ENCODE results near the gene ADGRG2.
"Not testable (repeated sequence)": the region's sequence is repeated elsewhere in the genome, so short reads cannot be mapped to it uniquely, and the experiment has no call there.

Gene ADGRG2

DNA sequence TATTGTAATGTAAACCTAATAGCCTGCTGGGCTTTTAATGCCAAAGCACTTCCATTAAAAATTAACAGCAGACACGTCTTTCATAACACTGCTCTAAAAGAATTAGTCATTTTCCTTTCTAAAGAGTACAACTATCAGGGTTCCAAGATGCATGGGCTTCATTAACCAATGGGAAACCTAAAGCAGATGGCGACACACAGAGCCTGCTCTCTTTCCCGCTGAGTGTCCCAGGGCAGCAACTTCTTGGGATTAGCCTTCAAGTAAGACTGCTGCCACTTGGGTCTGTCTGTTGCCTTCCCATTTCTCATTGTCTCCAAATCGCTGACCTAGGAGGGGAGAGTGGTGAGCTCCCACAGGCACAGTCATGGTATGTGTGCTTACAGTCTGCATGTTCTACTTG, 124.4 kb downstream of the ADGRG2 start:
- DNase-seq (ENCODE audit: low spot score) = no peak

DNA sequence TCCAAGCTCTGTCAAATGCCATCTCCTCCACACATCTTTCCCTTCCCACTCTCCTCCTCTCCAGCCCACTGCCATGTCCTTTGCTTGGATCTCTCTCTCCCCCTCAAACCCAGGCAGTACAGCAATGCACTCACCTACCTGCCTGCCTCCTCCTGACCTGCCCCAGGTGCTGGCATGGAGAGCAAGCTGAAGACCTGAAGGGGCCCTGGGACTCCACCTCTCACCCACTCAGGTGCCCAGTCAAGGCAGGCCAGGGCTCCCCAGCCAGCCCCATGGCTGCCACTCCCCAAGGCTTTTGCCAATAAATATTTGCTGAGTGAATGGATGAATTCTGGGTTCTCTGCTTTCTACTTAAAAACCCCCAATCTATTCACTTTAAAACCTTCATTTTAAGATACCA, 125.7 kb downstream of the ADGRG2 start:
- no peak for DNase-seq (ENCODE audit: low spot score)

DNA sequence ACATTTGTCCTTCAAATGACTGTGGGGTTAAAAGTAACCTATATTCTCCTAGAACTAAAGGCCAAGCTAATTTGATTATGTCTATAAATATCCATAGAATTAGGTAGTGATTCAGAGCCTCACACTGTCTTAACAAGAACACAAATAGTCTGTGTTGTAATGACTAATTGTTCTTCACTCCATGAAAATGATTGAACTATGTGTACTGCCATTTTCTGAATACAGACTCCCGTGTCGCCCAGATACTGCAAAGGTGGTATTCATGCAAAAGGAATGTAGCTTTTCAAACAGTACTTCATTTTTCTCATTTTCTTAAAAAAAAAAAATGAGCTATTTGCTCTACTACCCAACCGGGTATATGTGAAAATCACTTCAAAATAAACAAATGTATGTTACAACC, 127.0 kb downstream of the ADGRG2 start:
- DNase-seq (ENCODE audit: low spot score) = no peak

DNA sequence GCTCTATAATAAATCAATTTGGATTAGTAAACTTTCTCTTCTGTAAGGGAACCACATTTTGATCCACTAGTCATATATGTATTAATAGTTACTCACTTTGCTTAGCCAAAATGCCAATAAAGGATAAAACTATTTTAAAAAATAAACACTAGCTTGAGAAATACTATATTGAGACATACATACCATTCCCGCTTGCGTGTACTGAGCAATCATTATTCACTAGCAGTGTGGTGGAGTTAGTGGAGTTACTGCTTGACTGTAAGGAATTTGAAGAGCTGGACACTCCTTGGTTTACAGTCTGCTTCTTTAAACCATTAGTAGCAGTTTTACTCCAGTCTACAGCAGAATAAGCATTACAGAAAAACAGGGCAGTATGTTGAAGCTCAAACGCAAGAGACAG, 127.6 kb downstream of the ADGRG2 start:
- DNase-seq (ENCODE audit: low spot score) = no peak

DNA sequence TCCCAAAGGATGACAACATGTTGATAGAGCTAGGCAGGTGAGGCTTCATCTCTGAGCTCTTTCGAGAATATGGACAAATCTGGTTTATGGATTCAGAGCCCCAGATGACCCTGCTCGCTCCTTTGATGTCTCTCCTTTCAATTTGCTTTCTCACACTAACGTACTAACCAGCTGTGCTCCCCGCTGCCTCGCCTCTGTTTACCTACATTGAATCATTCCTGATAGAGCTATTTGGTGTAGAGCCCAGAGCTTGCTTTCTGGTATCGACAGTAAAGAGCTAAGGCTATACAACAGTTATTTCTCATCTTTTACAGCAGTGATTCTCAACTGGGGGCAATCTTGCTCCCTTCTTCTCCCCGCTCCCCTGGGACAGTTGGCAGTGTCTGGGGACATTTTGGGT, 129.4 kb downstream of the ADGRG2 start:
- DNase-seq (ENCODE audit: low spot score) = no peak

DNA sequence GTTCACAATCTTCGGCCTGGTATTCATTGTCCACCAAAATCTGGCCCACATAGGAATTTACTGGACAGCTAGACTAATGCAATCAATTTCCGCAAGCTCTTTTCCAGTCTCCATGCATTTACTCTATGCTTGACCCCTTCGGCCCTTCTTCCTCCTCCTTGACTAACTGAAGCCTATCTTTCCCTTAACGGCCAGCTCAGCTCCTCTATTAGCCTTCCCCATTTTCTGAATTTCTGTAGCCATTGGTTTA, 137.2 kb downstream of the ADGRG2 start:
- DNase-seq (ENCODE audit: low spot score) = no peak

DNA sequence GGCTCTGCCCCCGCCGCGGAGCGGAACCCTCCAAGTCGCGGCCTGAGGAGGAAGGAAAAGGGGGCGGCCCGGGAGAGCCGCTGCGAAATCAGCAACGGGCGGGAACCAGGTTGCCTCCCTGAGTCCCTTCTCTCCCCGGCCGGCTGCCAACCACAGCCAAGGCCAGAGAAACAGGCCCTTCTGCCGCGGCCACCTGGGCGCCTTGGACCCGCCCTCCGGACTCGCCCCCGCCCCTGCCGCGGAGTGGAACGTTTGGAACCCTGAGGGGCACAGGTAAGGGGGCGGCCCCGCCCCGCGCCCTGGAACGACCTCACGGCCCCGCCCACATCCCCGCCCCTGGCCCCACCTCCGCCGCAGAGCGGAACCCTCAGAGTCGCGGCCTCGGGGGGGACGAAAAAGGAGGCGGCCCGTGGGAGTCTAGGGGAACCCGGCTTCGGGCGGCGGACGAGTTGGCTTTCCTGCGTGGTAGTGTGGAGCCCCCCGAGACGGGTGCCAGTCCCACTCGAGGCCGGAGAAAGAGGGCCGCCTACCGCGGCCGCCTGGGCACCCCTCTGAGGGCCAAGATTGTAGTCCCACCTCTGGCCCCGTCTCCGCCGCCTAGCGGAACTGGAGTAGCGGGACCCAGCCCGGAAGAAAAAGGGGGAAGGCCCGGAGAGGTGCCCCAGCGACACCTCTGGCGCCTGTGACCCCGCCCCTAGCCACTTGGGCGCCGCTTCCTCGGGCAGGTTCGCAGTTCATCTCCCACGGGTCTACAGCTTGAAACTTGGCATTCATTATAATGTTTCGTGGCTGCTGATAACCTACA, 137.7 kb downstream of the ADGRG2 start:
- DNase-seq (ENCODE audit: low spot score) = peak; percentile 82

DNA sequence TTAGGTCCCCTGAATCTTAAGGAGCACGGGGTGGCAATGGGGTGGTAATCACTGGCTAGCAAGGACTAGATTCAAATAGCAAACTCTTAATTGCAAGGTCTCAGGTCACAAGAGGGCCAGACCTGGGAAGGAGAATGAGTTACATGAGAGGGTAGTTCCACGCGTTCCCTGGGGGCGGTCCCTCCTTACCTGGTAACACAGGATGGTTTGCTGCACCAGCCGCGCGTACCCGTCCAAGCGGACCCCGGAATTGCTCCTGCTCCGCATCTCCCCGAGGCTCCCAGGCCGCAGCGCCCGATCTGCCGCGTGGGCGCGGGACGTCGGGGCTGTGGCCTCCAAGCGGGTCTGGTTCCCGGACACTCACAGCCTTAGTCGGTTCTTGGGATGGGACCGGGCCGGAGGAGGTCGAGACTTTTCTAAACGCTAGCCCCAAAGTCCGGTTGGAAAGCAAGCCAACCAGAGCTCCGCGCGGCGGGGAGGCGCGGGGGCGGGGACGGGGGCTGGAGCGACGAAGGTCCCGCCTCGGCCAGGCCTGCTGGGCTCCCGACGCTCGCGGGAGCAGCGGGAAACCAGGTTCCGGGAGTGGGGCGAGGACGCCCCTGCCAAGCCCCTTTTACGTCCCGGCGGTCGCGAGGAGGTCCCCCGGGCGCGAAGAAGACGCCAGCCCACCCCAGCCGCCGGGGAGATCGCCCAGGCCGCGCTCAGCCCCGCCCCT, 138.4 kb downstream of the ADGRG2 start, which contains the start of gene PHKA2:
Gene PHKA2 (minus strand): TSS at position 449 of the 715 bp plus-strand sequence. CDS start 182 bp downstream, at position 267.
- peak; percentile 40 for DNase-seq (ENCODE audit: low spot score)

DNA sequence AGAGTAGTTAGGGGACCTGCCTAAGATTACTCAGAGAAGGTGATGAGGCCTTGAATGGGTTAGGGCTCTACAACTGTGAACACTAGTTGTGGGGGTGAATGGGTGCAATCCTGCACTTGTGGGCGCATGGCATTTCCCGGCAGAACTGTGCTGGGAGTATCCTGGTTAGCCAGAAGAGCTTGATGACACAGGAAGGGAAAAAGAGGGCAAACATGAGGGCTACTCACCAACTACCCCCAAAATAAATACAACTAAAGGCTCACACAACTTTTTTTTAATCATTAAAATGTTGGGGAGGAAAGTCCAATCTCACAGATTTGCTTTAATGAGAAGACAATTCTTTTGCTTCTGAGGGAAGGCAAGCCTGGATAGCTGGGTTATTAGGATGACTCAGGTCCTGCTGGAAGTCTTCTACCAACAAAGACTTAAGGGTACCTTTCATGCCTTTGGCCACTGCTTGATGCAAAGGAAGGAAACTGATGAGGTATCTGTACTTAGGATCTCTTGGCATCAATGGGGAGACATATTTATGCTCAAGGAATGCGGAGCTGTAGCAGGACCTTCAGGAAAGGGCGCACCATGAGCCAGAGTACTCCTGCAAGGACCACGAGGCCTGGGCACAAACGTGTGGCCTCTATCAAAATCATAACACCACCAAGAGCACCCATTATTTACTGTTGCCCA, 141.0 kb downstream of the ADGRG2 start:
- no peak for DNase-seq (ENCODE audit: low spot score)

DNA sequence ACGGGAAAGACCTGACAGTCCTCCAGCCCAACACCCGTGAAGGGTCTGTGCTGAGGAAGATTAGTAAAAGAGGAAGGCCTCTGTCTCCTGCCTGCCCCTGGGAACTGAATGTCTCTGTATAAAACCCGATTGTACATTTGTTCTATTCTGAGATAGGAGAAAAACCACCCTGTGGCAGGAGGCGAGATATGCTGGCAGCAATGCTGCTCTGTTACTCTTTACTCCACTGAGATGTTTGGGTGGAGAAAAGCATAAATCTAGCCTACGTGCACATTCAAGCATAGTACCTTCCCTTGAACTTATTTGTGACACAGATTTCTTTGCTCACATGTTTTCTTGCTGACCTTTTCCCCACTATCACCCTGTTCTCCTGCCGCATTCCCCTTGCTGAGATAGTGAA, 142.0 kb downstream of the ADGRG2 start:
- DNase-seq (ENCODE audit: low spot score) = not testable (repeated sequence)

DNA sequence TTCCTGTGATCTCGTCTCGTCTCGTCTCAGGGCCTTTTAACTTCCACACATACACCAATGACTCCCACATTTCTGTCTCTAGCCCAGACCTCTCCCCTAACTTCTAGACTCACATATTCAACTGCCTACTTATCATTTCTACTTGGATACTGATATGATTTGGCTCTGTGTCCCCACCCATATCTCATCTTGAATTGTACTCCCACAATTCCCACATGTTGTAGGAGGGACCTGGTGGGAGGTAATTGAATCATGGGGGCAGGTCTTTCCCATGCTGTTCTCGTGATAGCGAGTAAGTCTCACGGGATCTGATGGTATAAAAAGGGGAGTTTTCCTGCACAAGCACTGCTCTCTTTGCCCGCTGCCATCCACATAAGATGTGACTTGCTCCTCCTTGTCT, 147.3 kb downstream of the ADGRG2 start:
- no peak for DNase-seq (ENCODE audit: low spot score)

DNA sequence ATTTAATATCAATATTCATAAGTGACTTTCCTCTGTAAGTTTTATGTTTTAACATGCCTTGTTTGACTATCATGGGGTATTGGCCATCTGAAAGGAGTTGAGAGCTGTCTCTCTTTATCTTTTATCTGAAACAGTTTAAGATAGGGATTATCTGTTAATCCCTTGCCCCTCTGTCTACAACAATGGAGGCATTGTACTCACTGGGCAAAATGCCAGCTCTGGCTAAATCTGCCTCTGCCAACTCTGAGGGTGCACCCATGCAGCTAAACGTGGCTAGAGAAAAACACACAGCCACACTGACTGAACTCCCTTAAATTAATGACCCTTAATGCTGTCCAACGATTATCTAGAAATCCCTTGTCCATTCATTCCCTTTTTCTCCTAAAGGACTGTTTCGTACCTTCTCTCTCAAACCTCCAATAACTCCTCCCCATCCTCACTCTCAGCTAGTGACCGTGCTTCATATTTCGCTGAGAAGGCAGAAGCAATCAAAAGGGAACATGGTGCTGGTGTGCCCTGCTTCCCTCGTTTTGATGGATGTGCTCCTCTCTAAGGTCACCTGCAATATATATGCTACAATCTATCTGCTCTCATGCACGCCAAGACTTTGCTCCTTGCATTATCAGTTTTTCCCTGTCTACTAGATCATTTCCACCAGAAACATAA, 148.6 kb downstream of the ADGRG2 start:
- DNase-seq (ENCODE audit: low spot score) = no peak

DNA sequence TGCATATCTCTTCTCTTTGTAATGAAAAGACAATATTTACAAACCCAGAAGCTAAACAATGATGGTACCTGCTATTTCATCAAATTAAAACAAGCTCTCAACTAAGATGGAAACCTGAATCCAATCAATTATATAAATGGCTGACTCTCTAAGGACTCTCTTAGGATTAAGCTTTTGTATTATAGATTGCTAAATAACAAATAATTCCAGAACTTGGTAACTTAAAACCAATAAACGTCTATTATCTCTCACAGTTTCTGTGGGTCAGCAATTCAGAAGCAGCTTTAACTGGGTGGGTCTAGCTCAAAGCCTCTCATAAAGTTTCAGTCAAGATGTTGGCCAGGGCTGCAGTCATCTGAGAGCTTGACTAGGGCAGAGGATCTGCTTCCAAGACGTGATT, 150.8 kb downstream of the ADGRG2 start:
- DNase-seq (ENCODE audit: low spot score) = no peak

DNA sequence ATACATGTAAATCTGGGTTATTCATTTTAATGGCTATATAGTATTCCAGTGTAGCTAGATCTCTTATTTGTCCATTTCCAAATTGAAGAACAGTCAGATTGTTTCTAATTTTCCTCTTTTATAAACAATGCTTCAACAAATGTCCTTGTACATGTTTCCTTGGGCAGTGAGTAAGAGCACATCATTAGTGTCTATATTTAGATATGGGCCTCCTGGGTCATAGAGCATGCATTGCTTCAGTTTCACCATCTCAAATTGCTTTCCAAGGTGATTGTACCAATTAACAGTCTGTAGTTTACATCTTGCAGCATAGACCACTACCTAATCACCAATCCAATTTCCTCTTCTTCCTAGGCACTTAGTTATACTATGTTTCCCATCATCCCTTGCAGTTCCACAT, 151.8 kb downstream of the ADGRG2 start:
- DNase-seq (ENCODE audit: low spot score) = no peak

DNA sequence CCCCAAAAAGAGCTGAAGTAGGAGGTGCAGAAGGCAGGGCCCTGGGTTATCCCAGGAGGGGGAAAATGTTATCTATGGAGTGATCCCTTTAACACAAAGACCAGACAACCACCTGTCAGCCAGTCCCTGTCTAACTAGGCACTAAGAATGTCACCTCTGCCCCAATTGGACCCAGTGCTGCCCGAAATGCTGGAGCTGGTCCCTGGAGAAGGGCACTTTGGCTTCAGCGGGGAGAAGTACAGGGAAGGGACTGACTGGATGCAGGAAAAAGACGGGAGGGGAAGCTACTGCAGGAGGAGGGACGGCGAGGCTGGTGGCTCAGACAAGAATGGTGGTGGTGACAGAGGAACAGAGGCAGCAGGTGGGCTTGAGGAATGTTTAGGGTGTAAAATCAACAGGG, 155.6 kb downstream of the ADGRG2 start:
- DNase-seq (ENCODE audit: low spot score) = no peak

DNA sequence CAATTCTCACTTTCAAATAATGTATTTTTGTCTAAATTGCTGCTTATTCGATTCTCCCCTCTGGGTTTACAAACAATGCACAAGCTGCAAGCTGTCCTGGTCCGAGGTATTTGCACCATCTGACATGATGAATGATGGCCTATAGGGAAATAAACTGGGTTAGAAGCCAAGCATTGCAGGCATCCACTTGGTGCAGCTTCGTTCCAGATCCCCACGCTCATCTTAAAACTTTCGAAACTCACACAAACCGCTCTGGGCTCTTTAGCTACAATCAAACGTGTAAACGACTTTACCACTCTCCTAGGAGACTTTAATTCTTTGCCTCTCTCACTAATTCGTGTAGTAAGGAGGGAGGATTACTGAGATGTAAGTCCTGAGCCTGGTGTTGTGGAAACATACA, 157.4 kb downstream of the ADGRG2 start:
- no peak for DNase-seq (ENCODE audit: low spot score)

DNA sequence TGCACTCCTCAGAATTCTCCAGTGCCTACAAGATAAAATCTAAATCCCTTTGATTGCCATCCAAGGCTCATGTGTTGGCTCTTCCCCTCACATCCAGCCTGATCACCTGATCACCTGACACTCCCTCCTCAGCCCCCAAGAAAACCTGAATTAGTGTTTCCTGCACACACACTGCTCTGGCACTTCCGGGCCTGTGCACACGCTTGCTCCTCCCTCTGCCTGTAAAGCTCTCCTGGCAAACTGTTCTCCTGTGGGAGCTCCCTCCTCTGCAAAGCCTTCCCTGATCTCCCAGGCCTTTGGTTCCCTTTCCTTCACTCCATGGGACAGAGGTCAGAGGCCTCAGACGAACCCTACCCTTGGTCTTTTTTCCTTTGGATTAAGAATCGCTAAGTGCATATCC, 158.2 kb downstream of the ADGRG2 start:
- DNase-seq (ENCODE audit: low spot score) = no peak

DNA sequence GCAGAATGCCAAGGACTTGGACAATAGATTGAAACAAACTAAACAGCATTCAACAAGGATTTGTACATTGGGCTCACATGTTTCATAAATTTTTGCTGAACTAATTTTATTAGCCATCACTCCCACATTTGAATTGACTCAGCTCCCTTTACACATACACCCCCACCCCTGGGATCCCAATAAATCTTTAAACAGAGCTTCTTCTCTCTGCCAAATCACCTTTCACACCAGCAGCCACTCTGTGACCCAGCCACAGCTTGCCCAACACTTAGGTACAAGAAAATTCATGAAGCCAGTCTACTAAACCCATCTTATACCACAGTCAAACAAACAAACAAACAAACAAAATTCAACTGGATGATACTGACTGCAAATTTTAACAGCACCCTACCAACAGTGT, 159.9 kb downstream of the ADGRG2 start:
- DNase-seq (ENCODE audit: low spot score) = no peak

DNA sequence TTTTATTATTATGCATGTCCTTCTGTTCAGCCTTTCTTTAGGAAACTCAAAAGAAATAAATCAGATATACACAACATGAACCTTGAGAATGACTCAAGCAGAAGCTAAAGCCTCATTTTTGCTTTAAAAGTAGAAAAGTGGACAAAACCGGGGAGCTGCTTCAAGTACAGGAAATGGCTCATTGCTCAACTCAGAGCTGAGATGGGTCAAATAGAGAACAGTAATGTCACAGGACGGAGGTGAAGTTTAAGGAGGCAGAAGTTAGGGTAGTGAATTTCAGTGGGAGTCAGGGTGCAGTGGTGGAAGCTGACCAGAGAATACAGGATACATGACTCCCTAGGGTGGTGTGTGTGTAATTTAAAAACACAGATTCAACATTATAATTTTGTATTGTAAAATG, 160.6 kb downstream of the ADGRG2 start:
- no peak for DNase-seq (ENCODE audit: low spot score)

DNA sequence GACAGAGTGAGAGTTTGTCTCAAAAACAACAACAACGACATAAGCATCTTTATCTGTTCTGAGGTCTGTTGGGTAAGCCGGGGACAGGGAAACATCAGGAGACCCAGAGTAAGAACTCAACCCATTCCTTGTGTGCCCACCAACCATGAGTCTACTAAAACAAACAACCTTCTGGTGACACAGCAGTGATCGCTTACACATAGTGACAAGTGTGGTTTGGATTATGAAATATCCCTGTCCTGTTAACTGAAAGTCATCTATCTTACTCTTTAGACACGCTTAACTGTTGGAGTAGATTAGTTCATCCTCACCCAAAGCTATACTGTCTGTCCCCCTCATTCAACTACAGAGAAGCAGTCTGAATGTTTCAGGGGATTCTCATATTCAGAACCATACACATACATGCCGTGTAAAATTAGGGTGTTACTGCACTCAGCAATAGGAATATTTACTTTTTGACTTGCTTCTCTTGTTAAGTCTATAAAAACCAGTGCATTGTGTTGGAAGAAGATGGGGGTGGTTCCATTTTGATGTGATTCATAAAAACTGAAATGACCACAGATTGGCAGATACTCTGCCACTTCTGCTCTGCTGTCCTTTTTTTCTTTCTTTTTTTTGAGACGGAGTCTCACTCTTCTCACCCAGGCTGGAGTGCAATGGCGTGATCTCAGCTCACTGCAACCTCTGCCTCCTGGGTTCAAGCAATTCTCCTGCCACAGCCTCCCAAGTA, 165.8 kb downstream of the ADGRG2 start:
- no peak for DNase-seq (ENCODE audit: low spot score)

DNA sequence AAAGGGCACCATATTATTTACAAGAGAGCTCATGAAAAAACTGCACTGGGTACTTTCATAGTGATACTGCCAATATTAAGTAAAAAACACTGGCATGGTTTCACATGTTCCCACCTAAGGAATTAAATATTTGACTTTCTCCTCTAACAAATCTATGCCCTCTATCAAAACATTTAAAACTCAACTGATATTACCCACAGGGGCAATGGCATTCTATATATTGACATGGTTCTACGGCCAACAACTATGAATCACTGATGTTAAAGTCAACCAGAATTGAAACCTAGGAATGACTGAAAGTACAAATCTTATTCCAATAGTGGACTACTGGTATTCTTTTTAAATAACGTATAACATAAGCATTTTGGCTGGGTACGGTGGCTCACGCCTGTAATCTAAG, 166.6 kb downstream of the ADGRG2 start:
- no peak for DNase-seq (ENCODE audit: low spot score)

DNA sequence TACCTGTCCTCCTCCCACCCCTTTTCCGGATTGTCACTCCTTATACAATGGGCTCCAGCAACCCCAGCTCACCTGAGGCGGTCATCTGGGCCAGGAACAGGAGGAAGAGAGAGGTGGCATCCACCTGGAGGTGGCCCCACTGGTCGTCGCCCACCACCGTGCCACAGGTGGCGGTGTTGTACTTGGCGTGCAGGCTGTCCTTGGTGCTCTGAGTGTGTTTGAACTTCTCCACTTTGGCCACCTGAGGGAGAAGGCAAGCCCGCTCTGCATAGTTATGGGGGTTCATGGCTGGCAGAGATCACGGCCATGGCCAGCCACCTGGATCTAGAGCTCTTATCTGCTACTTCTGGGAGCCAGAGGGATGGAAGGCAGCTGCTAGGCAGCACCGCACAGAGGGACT, 171.2 kb downstream of the ADGRG2 start:
- DNase-seq (ENCODE audit: low spot score) = no peak

Measured in SW480 (cell line).